Neural cell (in vitro differentiated cells): ENCODE measurements around the gene BTK. TPM values are rescaled to one million over a fixed set of nuclear protein-coding genes. Genes with fewer than 3 reads are reported as not detected.

ENCODE experiments used
- H2AFZ ChIP-seq: fragments of 200-600, 300-800 bp; sonication (generic), shearing (Covaris generic); 2 replicates; pipeline ENCODE4 v1.6.0; 2014; ENCODE audit warnings: low read depth, mild to moderate bottlenecking, antibody characterized with exemption, low read length, moderate library complexity
- H3F3A ChIP-seq: fragments of 200-600 bp; shearing (Covaris generic); 2 replicates; pipeline ENCODE4 v1.6.1; 2016; ENCODE audit warnings: mild to moderate bottlenecking, moderate library complexity, mixed read lengths, antibody characterized with exemption, low read length; ENCODE audit not compliant: insufficient read depth, poor library complexity, severe bottlenecking
- H3K27ac ChIP-seq: fragments of 200-600, 300-800 bp; sonication (generic), shearing (Covaris generic); 2 replicates; pipeline ENCODE4 v1.5.1; 2014; ENCODE audit warnings: mild to moderate bottlenecking, low read length, moderate library complexity
- H3K27me3 ChIP-seq: fragments of 300-800, 200-600 bp; sonication (generic), shearing (Covaris generic); 2 replicates; pipeline ENCODE4 v1.6.0; 2014; ENCODE audit warnings: mild to moderate bottlenecking, low read depth, low read length, moderate library complexity; ENCODE audit not compliant: insufficient read depth
- H3K36me3 ChIP-seq: fragments of 300-800, 200-600 bp; sonication (generic), shearing (Covaris generic); 2 replicates; pipeline ENCODE4 v1.5.1; 2014; ENCODE audit warnings: mild to moderate bottlenecking, antibody characterized with exemption, low read length, moderate library complexity; ENCODE audit not compliant: insufficient read depth
- H3K4me2 ChIP-seq: fragments of 300-800, 200-600 bp; sonication (generic), shearing (Covaris generic); 2 replicates; pipeline ENCODE4 v1.6.0; 2014; ENCODE audit warnings: mild to moderate bottlenecking, low read length
- H3K4me3 ChIP-seq: fragments of 300-800, 200-600 bp; sonication (generic), shearing (Covaris generic); 2 replicates; pipeline ENCODE4 v1.5.1; 2014; ENCODE audit warnings: mild to moderate bottlenecking, low read length, moderate library complexity
- H3K79me2 ChIP-seq: fragments of 200-600 bp; shearing (Covaris generic); replicated peaks from 2 replicates; pipeline ENCODE4 v1.6.0; 2014; ENCODE audit warnings: mild to moderate bottlenecking, low read length, moderate library complexity; ENCODE audit not compliant: insufficient read depth
- H3K9ac ChIP-seq: fragments of 300-800, 200-600 bp; sonication (generic), shearing (Covaris generic); 2 replicates; pipeline ENCODE4 v1.6.1; 2016; ENCODE audit warnings: mild to moderate bottlenecking, low read length, mixed read lengths
- H3K9me2 ChIP-seq: fragments of 200-600 bp; shearing (Covaris generic); 2 replicates; pipeline ENCODE4 v1.6.1; 2016; ENCODE audit warnings: mild to moderate bottlenecking, low read length, mixed read lengths; ENCODE audit not compliant: insufficient read depth
- H3K9me3 ChIP-seq: fragments of 200-600, 300-800 bp; sonication (generic), shearing (Covaris generic); 2 replicates; pipeline ENCODE4 v1.6.1; 2016; ENCODE audit warnings: mild to moderate bottlenecking, mixed run types, low read length, moderate library complexity, mixed read lengths
- H4K20me1 ChIP-seq: fragments of 200-600 bp; shearing (Covaris generic); 2 replicates; pipeline ENCODE4 v1.6.1; 2016; ENCODE audit warnings: mild to moderate bottlenecking, mixed run types; ENCODE audit not compliant: insufficient read depth
- EP300 ChIP-seq: fragments of 450-650 bp; conservative IDR thresholded peaks from 2 replicates; pipeline ENCODE4 v1.6.1; 2014; ENCODE audit warnings: antibody characterized with exemption, mild to moderate bottlenecking, moderate library complexity; ENCODE audit not compliant: poor library complexity, severe bottlenecking
- EZH2 ChIP-seq: fragments of 200-600, 300-800 bp; shearing (Covaris generic), sonication (generic); IDR thresholded peaks from 2 replicates; pipeline ENCODE4 v1.6.1; 2014; ENCODE audit warnings: antibody characterized with exemption, low read length, borderline replicate concordance, mild to moderate bottlenecking; ENCODE audit not compliant: insufficient read depth, poor library complexity, severe bottlenecking
- MXI1 ChIP-seq: fragments of 450-650 bp; conservative IDR thresholded peaks from 2 replicates; pipeline ENCODE4 v1.6.1; 2014; ENCODE audit warnings: antibody characterized with exemption, mild to moderate bottlenecking; ENCODE audit not compliant: poor library complexity, severe bottlenecking
- POLR2AphosphoS5 ChIP-seq: IDR thresholded peaks from 2 replicates; pipeline ENCODE4 v1.6.1; 2012
- RAD21 ChIP-seq: fragments of 450-650 bp; conservative IDR thresholded peaks from 2 replicates; pipeline ENCODE4 v1.6.1; 2014; ENCODE audit warnings: antibody characterized with exemption, mild to moderate bottlenecking, moderate library complexity
- SMC3 ChIP-seq: fragments of 450-650 bp; conservative IDR thresholded peaks from 2 replicates; pipeline ENCODE4 v1.6.1; 2014; ENCODE audit warnings: antibody characterized with exemption, mild to moderate bottlenecking, moderate library complexity; ENCODE audit not compliant: poor library complexity
- TAF1 ChIP-seq: IDR thresholded peaks from 2 replicates; pipeline ENCODE4 v1.6.1; 2012; ENCODE audit warnings: low read depth
- polyA plus RNA-seq: library from polyadenylated mRNA; depleted of rRNA; stranded (reverse); fragments of >200 nt; gene quantifications from 2 replicates; pipeline ENCODE4 v1.2.3, GENCODE V29; 2014
- TF ChIP-seq, protein P1 (sequence below): IDR thresholded peaks from 2 replicates; pipeline ENCODE4 v1.6.1; 2012; ENCODE audit warnings: borderline replicate concordance
- TF ChIP-seq, protein P2 (sequence below): fragments of 450-650 bp; IDR thresholded peaks from 2 replicates; pipeline ENCODE4 v1.5.1; 2014; ENCODE audit warnings: antibody characterized with exemption, mild to moderate bottlenecking, moderate library complexity; ENCODE audit not compliant: poor library complexity, severe bottlenecking

Gene BTK
- polyA plus RNA-seq, 1 donor from 2014 or later, result not detected

DNA sequence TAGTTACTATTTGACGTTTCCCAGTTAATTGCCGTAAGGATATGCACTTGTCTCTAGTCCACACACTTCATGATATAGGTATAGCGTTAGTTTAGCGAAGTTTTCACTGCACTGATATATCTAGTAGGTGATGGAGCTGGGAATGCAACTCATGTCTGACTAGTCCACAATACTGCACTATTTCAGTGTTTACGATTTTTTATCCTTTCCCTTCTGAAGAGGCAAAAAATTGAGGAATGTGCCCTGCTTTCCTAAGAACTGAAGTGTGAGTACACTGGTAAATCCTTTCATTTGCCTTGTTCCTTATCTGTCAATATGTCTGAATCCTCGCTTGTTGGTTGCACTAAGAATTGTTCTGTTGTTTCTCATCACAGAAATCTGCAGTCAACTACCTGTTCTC lies 5.8 kb upstream of the BTK start:
- Histone ChIP-seq H3K9ac (peak overlapping the region; percentile 76), H3K27me3 (no peaks in the 10 kb centered on the region), H3K9me3 (no peaks in the 10 kb centered on the region), H3K36me3 (no peaks in the 10 kb centered on the region), H3K4me2 (peak overlapping the region; percentile 59), H3F3A (no peaks in the 10 kb centered on the region), H2AFZ (no peak overlapping the region), H4K20me1 (no peaks in the 10 kb centered on the region), H3K4me3 (peak overlapping the region; percentile 68), H3K9me2 (no peaks in the 10 kb centered on the region), H3K27ac (peak overlapping the region; percentile 80), H3K79me2 (no peaks in the 10 kb centered on the region)
- TF ChIP-seq EZH2, result no peak
- no peak for TF ChIP-seq EP300
- no peak for TF ChIP-seq RAD21
- TF ChIP-seq, protein P1, sequence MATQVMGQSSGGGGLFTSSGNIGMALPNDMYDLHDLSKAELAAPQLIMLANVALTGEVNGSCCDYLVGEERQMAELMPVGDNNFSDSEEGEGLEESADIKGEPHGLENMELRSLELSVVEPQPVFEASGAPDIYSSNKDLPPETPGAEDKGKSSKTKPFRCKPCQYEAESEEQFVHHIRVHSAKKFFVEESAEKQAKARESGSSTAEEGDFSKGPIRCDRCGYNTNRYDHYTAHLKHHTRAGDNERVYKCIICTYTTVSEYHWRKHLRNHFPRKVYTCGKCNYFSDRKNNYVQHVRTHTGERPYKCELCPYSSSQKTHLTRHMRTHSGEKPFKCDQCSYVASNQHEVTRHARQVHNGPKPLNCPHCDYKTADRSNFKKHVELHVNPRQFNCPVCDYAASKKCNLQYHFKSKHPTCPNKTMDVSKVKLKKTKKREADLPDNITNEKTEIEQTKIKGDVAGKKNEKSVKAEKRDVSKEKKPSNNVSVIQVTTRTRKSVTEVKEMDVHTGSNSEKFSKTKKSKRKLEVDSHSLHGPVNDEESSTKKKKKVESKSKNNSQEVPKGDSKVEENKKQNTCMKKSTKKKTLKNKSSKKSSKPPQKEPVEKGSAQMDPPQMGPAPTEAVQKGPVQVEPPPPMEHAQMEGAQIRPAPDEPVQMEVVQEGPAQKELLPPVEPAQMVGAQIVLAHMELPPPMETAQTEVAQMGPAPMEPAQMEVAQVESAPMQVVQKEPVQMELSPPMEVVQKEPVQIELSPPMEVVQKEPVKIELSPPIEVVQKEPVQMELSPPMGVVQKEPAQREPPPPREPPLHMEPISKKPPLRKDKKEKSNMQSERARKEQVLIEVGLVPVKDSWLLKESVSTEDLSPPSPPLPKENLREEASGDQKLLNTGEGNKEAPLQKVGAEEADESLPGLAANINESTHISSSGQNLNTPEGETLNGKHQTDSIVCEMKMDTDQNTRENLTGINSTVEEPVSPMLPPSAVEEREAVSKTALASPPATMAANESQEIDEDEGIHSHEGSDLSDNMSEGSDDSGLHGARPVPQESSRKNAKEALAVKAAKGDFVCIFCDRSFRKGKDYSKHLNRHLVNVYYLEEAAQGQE, result no peak
- TF ChIP-seq POLR2AphosphoS5, result no peak
- no peak for TF ChIP-seq MXI1
- no peak for TF ChIP-seq SMC3
- TF ChIP-seq TAF1, result no peak
- TF ChIP-seq, protein P2, sequence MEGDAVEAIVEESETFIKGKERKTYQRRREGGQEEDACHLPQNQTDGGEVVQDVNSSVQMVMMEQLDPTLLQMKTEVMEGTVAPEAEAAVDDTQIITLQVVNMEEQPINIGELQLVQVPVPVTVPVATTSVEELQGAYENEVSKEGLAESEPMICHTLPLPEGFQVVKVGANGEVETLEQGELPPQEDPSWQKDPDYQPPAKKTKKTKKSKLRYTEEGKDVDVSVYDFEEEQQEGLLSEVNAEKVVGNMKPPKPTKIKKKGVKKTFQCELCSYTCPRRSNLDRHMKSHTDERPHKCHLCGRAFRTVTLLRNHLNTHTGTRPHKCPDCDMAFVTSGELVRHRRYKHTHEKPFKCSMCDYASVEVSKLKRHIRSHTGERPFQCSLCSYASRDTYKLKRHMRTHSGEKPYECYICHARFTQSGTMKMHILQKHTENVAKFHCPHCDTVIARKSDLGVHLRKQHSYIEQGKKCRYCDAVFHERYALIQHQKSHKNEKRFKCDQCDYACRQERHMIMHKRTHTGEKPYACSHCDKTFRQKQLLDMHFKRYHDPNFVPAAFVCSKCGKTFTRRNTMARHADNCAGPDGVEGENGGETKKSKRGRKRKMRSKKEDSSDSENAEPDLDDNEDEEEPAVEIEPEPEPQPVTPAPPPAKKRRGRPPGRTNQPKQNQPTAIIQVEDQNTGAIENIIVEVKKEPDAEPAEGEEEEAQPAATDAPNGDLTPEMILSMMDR, result no peak

DNA sequence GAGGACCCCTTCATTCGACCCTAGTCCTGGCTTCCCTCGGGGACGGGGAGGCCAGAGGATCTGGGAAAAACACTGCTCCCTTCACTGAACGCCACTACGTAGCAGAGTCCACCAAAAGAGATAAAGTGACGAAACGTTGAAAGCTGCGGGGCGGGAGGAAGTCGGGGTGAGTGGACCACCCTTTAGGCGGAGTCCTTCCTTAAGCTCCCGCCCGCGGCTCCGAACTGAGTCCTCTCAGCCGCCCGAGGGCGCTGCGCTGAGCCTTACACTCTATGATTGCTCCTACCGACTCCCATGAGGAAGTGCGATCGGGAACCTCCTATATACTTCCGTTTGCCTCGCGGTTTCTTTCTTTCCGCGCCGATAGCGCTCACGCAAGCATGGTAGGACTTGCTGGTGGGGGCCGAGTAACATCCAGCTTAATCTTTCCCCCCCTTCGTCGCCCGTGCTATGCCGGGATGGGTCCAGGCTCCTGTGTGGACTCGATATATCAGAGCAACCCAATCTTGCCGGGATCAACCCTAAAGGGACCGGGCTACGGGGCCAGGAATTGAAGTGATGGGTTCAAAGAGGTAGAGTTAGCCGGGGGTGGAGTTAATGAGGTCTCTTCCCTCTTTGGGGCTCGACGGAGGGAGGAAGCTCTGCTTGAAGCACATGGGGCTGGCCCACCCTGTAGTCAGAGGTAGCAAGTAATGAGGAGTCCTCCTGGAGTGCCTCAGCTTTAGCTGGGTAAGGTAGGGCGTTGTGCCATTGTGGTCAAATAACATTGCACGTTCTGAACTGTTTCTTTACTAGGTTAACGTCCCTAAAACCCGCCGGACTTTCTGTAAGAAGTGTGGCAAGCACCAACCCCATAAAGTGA lies 4.9 kb upstream of the BTK start, which contains the start of gene RPL36A:
Gene RPL36A (plus strand): TSS at position 348 of the 862 bp plus-strand sequence. CDS start 33 bp downstream, at position 381.
- no peak for TF ChIP-seq EP300
- peak; percentile 88 for TF ChIP-seq TAF1
- TF ChIP-seq POLR2AphosphoS5, result peak; percentile 94
- peak; percentile 57 for TF ChIP-seq SMC3
- peak; percentile 84 for TF ChIP-seq MXI1
- TF ChIP-seq EZH2, result no peak
- TF ChIP-seq, protein P1, result peak; percentile 85
- TF ChIP-seq, protein P2, result peak; percentile 83
- TF ChIP-seq RAD21, result peak; percentile 26
- H3K27me3 ChIP-seq, result no peaks in the 10 kb centered on the region
- peak within 1 kb of the TSS; percentile 59 for H3K4me2 ChIP-seq
- H3F3A ChIP-seq, result no peaks in the 10 kb centered on the region
- H3K36me3 ChIP-seq, result no peaks in the 10 kb centered on the region
- no peaks in the 10 kb centered on the region for H4K20me1 ChIP-seq
- no peaks in the 10 kb centered on the region for H3K9me3 ChIP-seq
- peak within 1 kb of the TSS; percentile 68 for H3K4me3 ChIP-seq
- H3K9ac ChIP-seq, result peak within 1 kb of the TSS; percentile 76
- H3K9me2 ChIP-seq, result no peaks in the 10 kb centered on the region
- H3K27ac ChIP-seq, result peak within 1 kb of the TSS; percentile 80
- H3K79me2 ChIP-seq, result no peaks in the 10 kb centered on the region
- H2AFZ ChIP-seq, result peak within 1 kb of the TSS; percentile 45
